Liver (tissue), 9 donors: ENCODE results near the gene KLF13. TPM values are rescaled to one million over a fixed set of nuclear protein-coding genes. Genes with fewer than 3 reads are reported as not detected.
A peak's percentile ranks its signal among the peaks of the same experiment; 100 is the strongest.

ENCODE experiments used
- DNase-seq: peaks from one replicate; pipeline ENCODE4 v3.0.0-alpha.2; 2017; ENCODE audit warnings: low spot score
- H3K27ac ChIP-seq, 2 donors: one replicate each; pipeline ENCODE4 v1.7.0; 2013; ENCODE audit warnings: inconsistent platforms in 2 of 2, low read length in 2 of 2, control low read depth in 1 of 2, low read depth in 1 of 2, mild to moderate bottlenecking in 1 of 2
- H3K27me3 ChIP-seq, 4 donors: one replicate each; pipeline versions ENCODE4 v1.6.1 to v1.7.0; 2013; ENCODE audit warnings: low read length in 3 of 4, inconsistent platforms in 1 of 4, mild to moderate bottlenecking in 1 of 4, moderate library complexity in 1 of 4; ENCODE audit not compliant: control insufficient read depth in 4 of 4, insufficient read depth in 4 of 4
- H3K36me3 ChIP-seq, 4 donors: one replicate each; pipeline versions ENCODE4 v1.6.1 to v1.7.0; 2013; ENCODE audit warnings: low read length in 3 of 4, mild to moderate bottlenecking in 3 of 4, low read depth in 1 of 4, moderate library complexity in 1 of 4; ENCODE audit not compliant: control insufficient read depth in 4 of 4, insufficient read depth in 3 of 4
- H3K4me1 ChIP-seq, 4 donors: one replicate each; pipeline versions ENCODE4 v1.6.1 to v1.7.0; 2013; ENCODE audit warnings: low read length in 3 of 4, mild to moderate bottlenecking in 3 of 4, moderate library complexity in 1 of 4; ENCODE audit not compliant: control insufficient read depth in 4 of 4, insufficient read depth in 4 of 4
- H3K4me3 ChIP-seq, 3 donors: one replicate each; pipeline versions ENCODE4 v1.6.1 to v1.7.0; 2013; ENCODE audit warnings: low read length in 3 of 3, control low read depth in 1 of 3, low read depth in 1 of 3, mild to moderate bottlenecking in 1 of 3
- H3K9ac ChIP-seq, 2 donors: one replicate each; pipeline ENCODE4 v1.7.0; 2013; ENCODE audit warnings: low read length in 2 of 2, mild to moderate bottlenecking in 2 of 2, moderate library complexity in 2 of 2, control low read depth in 1 of 2, low read depth in 1 of 2
- H3K9me3 ChIP-seq, 4 donors: one replicate each; pipeline versions ENCODE4 v1.6.1 to v1.7.0; 2013; ENCODE audit warnings: low read length in 3 of 4; ENCODE audit not compliant: control insufficient read depth in 4 of 4
- EGR1 ChIP-seq, 2 donors: IDR thresholded peaks; 2 replicates each; pipeline ENCODE4 v1.6.1; 2016 to 2018; ENCODE audit warnings: antibody characterized with exemption in 2 of 2, low read depth in 2 of 2
- FOXA2 ChIP-seq: IDR thresholded peaks from 2 replicates; pipeline ENCODE4 v1.6.1; 2016; ENCODE audit warnings: antibody characterized with exemption
- GABPA ChIP-seq, 2 donors: IDR thresholded peaks in 1 of 2; conservative IDR thresholded peaks in 1 of 2; 2 replicates each; pipeline ENCODE4 v1.6.1; 2016; ENCODE audit warnings: antibody characterized with exemption in 2 of 2, mild to moderate bottlenecking in 1 of 2, moderate library complexity in 1 of 2
- HNF4A ChIP-seq, 2 donors: conservative IDR thresholded peaks; 2 replicates each; pipeline ENCODE4 v1.6.1; 2016; ENCODE audit warnings: antibody characterized with exemption in 2 of 2, mild to moderate bottlenecking in 2 of 2
- HNF4G ChIP-seq: IDR thresholded peaks from 2 replicates; pipeline ENCODE4 v1.6.1; 2016; ENCODE audit warnings: antibody characterized with exemption
- JUND ChIP-seq, 2 donors: IDR thresholded peaks; 2 replicates each; pipeline ENCODE4 v1.6.1; 2016; ENCODE audit warnings: antibody characterized with exemption in 2 of 2
- NR2F2 ChIP-seq: IDR thresholded peaks from 2 replicates; pipeline ENCODE4 v1.6.1; 2016; ENCODE audit warnings: antibody characterized with exemption
- RAD21 ChIP-seq, 2 donors: IDR thresholded peaks; 2 replicates each; pipeline ENCODE4 v1.6.1; 2016; ENCODE audit warnings: antibody characterized with exemption in 2 of 2, mild to moderate bottlenecking in 2 of 2
- RXRA ChIP-seq, 2 donors: IDR thresholded peaks; 2 replicates each; pipeline ENCODE4 v1.6.1; 2017 to 2018; ENCODE audit warnings: antibody characterized with exemption in 2 of 2, mild to moderate bottlenecking in 1 of 2
- TAF1 ChIP-seq: conservative IDR thresholded peaks from 2 replicates; pipeline ENCODE4 v1.6.1; 2016; ENCODE audit warnings: antibody characterized with exemption, mild to moderate bottlenecking
- WGBS: extraction: QIAGEN DNeasy Blood & Tissue Kit; methylation state at CpG from one replicate; pipeline ENCODE4 v1.1.7; 2013; 5-methylcytosine and 5-hydroxymethylcytosine counted together
- polyA plus RNA-seq, 2 donors: library from polyadenylated mRNA; stranded (reverse) in 1 of 2; unstranded in 1 of 2; fragments of 200-250 nt in 1 of 2; fragments of >200 nt in 1 of 2; fragmentation: Nextera tagmentation in 1 of 2; extraction: Ambion mirVana in 1 of 2; gene quantifications; one replicate each; pipeline versions ENCODE4 v1.2.1 to v1.2.3, GENCODE V29; 2013 to 2015
- total RNA-seq, 2 donors: library from RNA; depleted of rRNA; stranded (reverse); fragments of >200 nt; gene quantifications; one replicate each; pipeline ENCODE4 v1.2.3, GENCODE V29; 2014
- TF ChIP-seq, protein P1 (sequence below): IDR thresholded peaks from 2 replicates; pipeline ENCODE4 v1.6.1; 2016; ENCODE audit warnings: antibody characterized with exemption
- TF ChIP-seq, protein P2 (sequence below): IDR thresholded peaks from 2 replicates; pipeline ENCODE4 v1.6.1; 2016; ENCODE audit warnings: antibody characterized with exemption
- TF ChIP-seq, protein P3 (sequence below): IDR thresholded peaks from 2 replicates; pipeline ENCODE4 v1.6.1; 2016; ENCODE audit warnings: antibody characterized with exemption
- TF ChIP-seq, protein P4 (sequence below): IDR thresholded peaks from 2 replicates; pipeline ENCODE4 v1.6.1; 2016; ENCODE audit warnings: antibody characterized with exemption, mild to moderate bottlenecking
- donor health status: healthy.
- donor health status: healthy.
- donor health status: healthy.
- donor health status: healthy.
- donor health status: healthy.

KLF13 gene
- total and polyA plus RNA-seq, 4 donors, result 17.4 to 77.1 (median 57.5) TPM

DNA sequence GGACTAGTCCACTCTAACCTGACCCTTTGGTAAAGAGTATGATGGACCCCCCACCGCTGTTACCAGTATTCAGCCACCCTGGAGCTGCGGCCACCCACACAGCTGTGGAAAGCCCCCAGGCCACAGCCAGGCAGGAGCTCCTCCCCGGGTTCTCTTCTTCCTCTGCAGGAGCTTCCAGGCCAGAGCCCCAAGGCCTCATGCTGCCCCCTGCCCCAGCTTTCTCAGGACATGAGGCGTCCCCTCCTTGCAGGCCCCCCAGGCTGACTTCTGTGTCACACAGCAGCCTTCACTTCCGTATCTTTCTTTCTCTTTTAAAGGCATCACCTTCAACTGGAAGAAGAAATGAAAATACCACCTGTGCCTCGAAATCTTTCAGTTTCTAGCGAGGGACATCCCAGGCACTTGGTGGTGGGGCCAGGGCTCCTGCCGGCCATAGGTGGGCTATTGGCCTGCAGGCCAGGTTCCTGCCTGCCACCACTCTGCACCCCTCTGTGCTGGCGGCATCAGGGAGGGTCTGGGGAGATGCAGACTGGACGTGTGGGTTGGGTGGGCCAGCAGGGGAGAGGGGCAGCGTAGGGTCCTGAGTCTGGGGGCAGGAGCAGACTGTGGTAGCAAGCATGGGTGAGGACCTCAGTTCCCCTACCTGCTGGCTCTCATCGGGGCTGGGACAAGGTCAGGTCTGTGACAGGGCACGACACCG lies 19.9 kb downstream of the KLF13 start (continued):
- TF ChIP-seq, protein P1, sequence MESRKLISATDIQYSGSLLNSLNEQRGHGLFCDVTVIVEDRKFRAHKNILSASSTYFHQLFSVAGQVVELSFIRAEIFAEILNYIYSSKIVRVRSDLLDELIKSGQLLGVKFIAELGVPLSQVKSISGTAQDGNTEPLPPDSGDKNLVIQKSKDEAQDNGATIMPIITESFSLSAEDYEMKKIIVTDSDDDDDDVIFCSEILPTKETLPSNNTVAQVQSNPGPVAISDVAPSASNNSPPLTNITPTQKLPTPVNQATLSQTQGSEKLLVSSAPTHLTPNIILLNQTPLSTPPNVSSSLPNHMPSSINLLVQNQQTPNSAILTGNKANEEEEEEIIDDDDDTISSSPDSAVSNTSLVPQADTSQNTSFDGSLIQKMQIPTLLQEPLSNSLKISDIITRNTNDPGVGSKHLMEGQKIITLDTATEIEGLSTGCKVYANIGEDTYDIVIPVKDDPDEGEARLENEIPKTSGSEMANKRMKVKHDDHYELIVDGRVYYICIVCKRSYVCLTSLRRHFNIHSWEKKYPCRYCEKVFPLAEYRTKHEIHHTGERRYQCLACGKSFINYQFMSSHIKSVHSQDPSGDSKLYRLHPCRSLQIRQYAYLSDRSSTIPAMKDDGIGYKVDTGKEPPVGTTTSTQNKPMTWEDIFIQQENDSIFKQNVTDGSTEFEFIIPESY, result no peak
- TF ChIP-seq, protein P2, sequence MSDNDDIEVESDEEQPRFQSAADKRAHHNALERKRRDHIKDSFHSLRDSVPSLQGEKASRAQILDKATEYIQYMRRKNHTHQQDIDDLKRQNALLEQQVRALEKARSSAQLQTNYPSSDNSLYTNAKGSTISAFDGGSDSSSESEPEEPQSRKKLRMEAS, result no peak
- TF ChIP-seq NR2F2 (no peak), JUND (IDR thresholded peaks at IDR 0.05) (no peak), RAD21 (IDR thresholded peaks at IDR 0.05) (no peak), HNF4G (no peak), EGR1 (IDR thresholded peaks at IDR 0.05; ENCODE audit: low read depth in 2 of 2) (no peak), FOXA2 (no peak)
- TF ChIP-seq, protein P3, sequence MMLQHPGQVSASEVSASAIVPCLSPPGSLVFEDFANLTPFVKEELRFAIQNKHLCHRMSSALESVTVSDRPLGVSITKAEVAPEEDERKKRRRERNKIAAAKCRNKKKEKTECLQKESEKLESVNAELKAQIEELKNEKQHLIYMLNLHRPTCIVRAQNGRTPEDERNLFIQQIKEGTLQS, result no peak

DNA sequence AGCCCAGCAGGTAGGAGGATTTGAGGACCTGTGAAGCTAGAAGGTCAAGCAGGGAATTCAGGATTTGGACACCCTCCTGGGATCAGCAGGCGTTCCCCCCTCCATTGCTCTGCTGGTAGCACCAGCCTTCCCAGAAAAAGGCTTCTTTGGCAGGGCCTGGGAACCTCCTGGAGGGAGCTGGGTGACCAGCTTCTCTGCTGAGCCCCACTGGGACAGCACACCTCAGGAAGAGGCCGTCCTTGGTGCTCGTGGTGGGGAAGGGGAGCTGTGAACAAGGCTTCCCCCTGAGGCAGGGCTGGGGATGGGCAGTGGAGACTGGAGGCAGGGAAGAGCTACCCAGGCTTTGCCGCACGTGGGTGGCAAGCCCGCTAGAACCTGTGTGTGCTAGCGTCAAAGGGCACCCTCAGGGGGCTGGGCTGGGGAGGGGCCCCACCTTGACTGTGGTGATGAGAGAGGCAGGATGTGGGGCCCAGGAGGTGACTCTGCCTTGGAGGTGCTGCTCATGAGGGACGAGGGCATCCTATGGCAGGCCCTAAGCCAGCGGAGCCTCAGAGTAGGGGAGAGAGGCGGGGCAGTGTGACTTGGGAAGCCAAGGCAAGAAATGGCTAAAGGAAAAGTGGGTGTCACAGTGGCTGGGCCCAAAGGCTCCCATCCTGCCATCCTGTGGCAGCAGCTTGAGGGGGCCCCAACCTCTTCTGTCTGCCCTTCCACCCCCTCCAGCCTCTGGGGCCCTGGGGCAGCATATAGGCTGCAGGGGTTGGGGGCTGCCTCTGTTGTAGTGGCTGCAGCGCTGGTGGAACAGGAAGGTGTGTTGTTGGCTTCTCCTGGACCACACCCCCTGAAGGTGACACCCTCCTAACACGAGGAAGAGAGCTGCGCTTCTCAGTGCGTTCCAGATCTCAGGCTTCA lies 20.7 kb downstream of the KLF13 start:
- Histone ChIP-seq H3K36me3 (peaks cover 0 to 2% (median 0%) of the 10 kb centered on the region in 4 donors), H3K27ac (peak overlapping the region in 1 of 2 donors; percentile 52), H3K27me3 (no peaks in the 10 kb centered on the region), H3K4me1 (peaks cover 35 to 79% (median 61%) of the 10 kb centered on the region in 4 donors), H3K9ac (no peak overlapping the region), H3K9me3 (no peaks in the 10 kb centered on the region), H3K4me3 (no peak overlapping the region)
- TF ChIP-seq HNF4G (no peak), RXRA (IDR thresholded peaks at IDR 0.05) (no peak), HNF4A (conservative IDR thresholded peaks at IDR 0.05) (no peak), GABPA (IDR thresholded peaks at IDR 0.05 in 1 of 2, conservative IDR thresholded peaks at IDR 0.05 in 1 of 2) (no peak), NR2F2 (no peak), TAF1 (no peak)
- TF ChIP-seq, protein P4, sequence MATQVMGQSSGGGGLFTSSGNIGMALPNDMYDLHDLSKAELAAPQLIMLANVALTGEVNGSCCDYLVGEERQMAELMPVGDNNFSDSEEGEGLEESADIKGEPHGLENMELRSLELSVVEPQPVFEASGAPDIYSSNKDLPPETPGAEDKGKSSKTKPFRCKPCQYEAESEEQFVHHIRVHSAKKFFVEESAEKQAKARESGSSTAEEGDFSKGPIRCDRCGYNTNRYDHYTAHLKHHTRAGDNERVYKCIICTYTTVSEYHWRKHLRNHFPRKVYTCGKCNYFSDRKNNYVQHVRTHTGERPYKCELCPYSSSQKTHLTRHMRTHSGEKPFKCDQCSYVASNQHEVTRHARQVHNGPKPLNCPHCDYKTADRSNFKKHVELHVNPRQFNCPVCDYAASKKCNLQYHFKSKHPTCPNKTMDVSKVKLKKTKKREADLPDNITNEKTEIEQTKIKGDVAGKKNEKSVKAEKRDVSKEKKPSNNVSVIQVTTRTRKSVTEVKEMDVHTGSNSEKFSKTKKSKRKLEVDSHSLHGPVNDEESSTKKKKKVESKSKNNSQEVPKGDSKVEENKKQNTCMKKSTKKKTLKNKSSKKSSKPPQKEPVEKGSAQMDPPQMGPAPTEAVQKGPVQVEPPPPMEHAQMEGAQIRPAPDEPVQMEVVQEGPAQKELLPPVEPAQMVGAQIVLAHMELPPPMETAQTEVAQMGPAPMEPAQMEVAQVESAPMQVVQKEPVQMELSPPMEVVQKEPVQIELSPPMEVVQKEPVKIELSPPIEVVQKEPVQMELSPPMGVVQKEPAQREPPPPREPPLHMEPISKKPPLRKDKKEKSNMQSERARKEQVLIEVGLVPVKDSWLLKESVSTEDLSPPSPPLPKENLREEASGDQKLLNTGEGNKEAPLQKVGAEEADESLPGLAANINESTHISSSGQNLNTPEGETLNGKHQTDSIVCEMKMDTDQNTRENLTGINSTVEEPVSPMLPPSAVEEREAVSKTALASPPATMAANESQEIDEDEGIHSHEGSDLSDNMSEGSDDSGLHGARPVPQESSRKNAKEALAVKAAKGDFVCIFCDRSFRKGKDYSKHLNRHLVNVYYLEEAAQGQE, result no peak
- TF ChIP-seq, protein P1, result no peak
- DNase-seq, result no peak
- WGBS, result 87% methylated on average over 14 of the region's 14 CpGs
